ENCODE data around the gene OMP. TPM values are rescaled to one million over a fixed set of nuclear protein-coding genes. Genes with fewer than 3 reads are reported as not detected.

Gene OMP
- total RNA-seq, 1 donor from 2014 or later, result 0.94 TPM

GRCh38 chr11:77066229-77067042 is 36.2 kb upstream of the OMP start, which contains the start of gene CAPN5:
Gene CAPN5, plus strand, starts transcription at chr11:77066971. Its CDS starts 17,916 bp downstream, at chr11:77084887.
- Mint-ChIP-seq H3K27me3 (peaks cover 16% of the 10 kb centered on the region), H3K4me3 (peak within 1 kb of the TSS; percentile 92), H3K27ac (peak within 1 kb of the TSS; percentile 79), H3K9me3 (no peaks in the 10 kb centered on the region), H3K4me1 (ENCODE audit: unreplicated experiment) (peaks cover 15% of the 10 kb centered on the region), H3K36me3 (no peaks in the 10 kb centered on the region)
- TF ChIP-seq CTCF (conservative IDR thresholded peaks at IDR 0.05), result peak; percentile 65
- peak; percentile 97 for DNase-seq (ENCODE audit: extremely low spot score, unreplicated experiment)

- peak; percentile 62 for DNase-seq (ENCODE audit: extremely low spot score, unreplicated experiment)
- Mint-ChIP-seq H3K4me3 (peak overlapping the region; percentile 81), H3K36me3 (no peaks in the 10 kb centered on the region), H3K27ac (peak overlapping the region; percentile 53), H3K4me1 (ENCODE audit: unreplicated experiment) (peaks cover 28% of the 10 kb centered on the region), H3K27me3 (peaks cover 16% of the 10 kb centered on the region), H3K9me3 (no peaks in the 10 kb centered on the region)
- TF ChIP-seq CTCF (conservative IDR thresholded peaks at IDR 0.05), result no peak
Observed at GRCh38 chr11:77067861-77068443, 34.7 kb upstream of the OMP start.

DNA sequence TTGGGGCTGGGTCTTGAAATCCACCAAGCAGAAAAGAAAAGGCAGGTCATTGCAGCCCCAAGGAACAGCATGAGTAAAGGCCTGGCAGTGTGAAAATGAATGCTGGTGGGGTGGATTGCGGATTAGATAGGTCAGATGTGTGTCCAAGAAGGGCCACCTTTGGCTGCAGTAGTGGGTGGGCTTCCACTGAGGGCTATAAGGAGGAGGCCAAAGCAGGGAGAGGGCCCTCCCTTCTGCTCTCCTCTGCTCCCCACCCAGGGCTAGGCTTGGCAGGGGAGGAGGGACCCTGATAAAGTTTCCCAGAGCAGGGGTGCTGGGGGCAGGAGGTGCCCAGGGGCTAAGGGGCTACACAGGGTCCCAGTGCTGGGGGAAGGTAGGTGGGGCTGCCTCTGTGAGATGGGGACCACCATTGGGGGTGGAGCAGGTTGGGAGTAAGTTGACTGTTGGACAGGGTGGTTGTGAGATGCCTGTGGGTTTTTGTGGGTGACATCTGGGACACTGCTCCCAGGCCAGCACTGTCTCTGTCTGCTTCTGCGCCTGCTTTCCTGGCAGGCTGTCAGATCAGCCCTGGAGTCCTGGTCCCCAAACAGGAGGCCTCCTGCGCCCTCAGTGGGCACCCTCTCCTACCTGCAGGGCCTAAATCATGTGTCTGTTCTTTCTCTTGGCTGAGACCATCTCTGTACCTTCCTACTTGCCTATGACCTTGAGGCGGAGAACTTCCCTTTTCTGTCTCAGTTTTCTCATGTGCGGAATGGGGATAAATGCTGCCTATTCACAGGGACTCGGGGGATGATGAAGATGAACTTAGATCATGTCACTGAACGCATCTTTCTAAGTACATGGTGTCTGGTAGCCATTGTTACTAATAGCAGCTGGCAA is 33.9 kb upstream of the OMP start:
- no peak for DNase-seq (ENCODE audit: extremely low spot score, unreplicated experiment)

GRCh38 chr11:77069336-77069968 is 33.2 kb upstream of the OMP start:
- Mint-ChIP-seq H3K27ac (no peak overlapping the region), H3K4me3 (peak overlapping the region; percentile 69), H3K4me1 (ENCODE audit: unreplicated experiment) (peaks cover 37% of the 10 kb centered on the region), H3K27me3 (peaks cover 12% of the 10 kb centered on the region), H3K9me3 (no peaks in the 10 kb centered on the region), H3K36me3 (no peaks in the 10 kb centered on the region)
- no peak for DNase-seq (ENCODE audit: extremely low spot score, unreplicated experiment)
- TF ChIP-seq CTCF (conservative IDR thresholded peaks at IDR 0.05), result no peak

More for the DNA sequence above, 33.9 kb upstream of the OMP start:
- TF ChIP-seq CTCF (conservative IDR thresholded peaks at IDR 0.05), result no peak
- H3K36me3 Mint-ChIP-seq, result no peaks in the 10 kb centered on the region
- H3K4me1 Mint-ChIP-seq (ENCODE audit: unreplicated experiment), result peaks cover 35% of the 10 kb centered on the region
- peak overlapping the region; percentile 69 for H3K4me3 Mint-ChIP-seq
- no peak overlapping the region for H3K27ac Mint-ChIP-seq
- no peaks in the 10 kb centered on the region for H3K9me3 Mint-ChIP-seq
- peaks cover 12% of the 10 kb centered on the region for H3K27me3 Mint-ChIP-seq

DNA sequence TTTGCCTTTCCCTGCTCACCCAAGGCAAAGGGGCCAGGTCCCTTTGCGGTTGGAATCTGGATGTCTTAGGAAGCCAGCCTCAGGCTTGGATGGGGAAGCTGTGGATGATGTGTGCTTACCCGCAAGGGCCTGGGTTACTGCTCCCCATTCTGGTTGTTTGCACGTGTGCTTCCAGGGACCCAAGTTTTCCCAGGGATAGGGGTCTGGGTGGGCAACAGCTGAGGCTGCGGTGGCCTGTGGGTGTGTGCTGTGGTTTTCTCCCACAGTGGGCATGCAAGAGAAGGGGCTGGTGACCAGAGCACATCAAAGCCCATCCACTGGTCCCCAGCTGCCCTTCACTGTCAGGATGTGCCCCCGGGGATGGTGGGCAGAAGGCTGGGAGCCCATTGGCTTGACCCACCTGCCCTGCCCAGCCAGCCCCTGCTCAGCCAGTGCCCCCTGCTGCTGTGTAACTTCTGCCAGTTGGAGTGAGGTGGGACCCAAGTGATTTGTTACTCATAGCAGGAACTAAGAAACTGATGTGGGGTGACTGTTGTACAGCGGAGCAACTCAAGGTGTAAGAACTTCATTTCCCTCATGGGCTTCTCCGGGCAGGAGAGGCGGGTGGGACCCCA is 32.6 kb upstream of the OMP start:
- peaks cover 37% of the 10 kb centered on the region for H3K4me1 Mint-ChIP-seq (ENCODE audit: unreplicated experiment)
- H3K4me3 Mint-ChIP-seq, result no peak overlapping the region
- no peaks in the 10 kb centered on the region for H3K9me3 Mint-ChIP-seq
- H3K27ac Mint-ChIP-seq, result no peak overlapping the region
- no peak for DNase-seq (ENCODE audit: extremely low spot score, unreplicated experiment)
- no peak for TF ChIP-seq CTCF (conservative IDR thresholded peaks at IDR 0.05)
- peaks cover 7% of the 10 kb centered on the region for H3K27me3 Mint-ChIP-seq
- no peaks in the 10 kb centered on the region for H3K36me3 Mint-ChIP-seq
